OCI-LY1 (cell line): ENCODE measurements around the gene GRIA4.

Source experiments
- H2AFZ ChIP-seq: fragments of 200-600 bp; sonication (generic), shearing (Covaris generic); 2 replicates; pipeline ENCODE4 v1.6.0; 2014; ENCODE audit warnings: antibody characterized with exemption, mild to moderate bottlenecking, low read length
- H3F3A ChIP-seq: fragments of 200-600 bp; sonication (generic), shearing (Covaris generic); 2 replicates; pipeline ENCODE4 v1.6.0; 2014; ENCODE audit warnings: mild to moderate bottlenecking, antibody characterized with exemption, low read length, moderate library complexity; ENCODE audit not compliant: insufficient read depth
- H3K27ac ChIP-seq: fragments of 200-600 bp; sonication (generic); 2 replicates; pipeline ENCODE4 v1.5.1; 2014; ENCODE audit warnings: low read length, mixed run types, mild to moderate bottlenecking, low read depth; ENCODE audit not compliant: poor library complexity, severe bottlenecking
- H3K27me3 ChIP-seq: fragments of 200-600 bp; sonication (generic); 2 replicates; pipeline ENCODE4 v1.6.0; 2014; ENCODE audit warnings: antibody characterized with exemption, mild to moderate bottlenecking, low read length, moderate library complexity; ENCODE audit not compliant: insufficient read depth
- H3K36me3 ChIP-seq: fragments of 200-600 bp; sonication (generic); 2 replicates; pipeline ENCODE4 v1.6.1; 2014; ENCODE audit warnings: mild to moderate bottlenecking, antibody characterized with exemption, low read length, moderate library complexity, mixed read lengths; ENCODE audit not compliant: insufficient read depth
- H3K4me1 ChIP-seq: fragments of 200-600 bp; sonication (generic); 2 replicates; pipeline ENCODE4 v1.5.1; 2014; ENCODE audit warnings: mild to moderate bottlenecking, low read length, moderate library complexity; ENCODE audit not compliant: insufficient read depth, severe bottlenecking
- H3K4me2 ChIP-seq: fragments of 200-600 bp; sonication (generic), shearing (Covaris generic); 2 replicates; pipeline ENCODE4 v1.6.1; 2014; ENCODE audit warnings: low read length
- H3K4me3 ChIP-seq: fragments of 200-600 bp; sonication (generic); 2 replicates; pipeline ENCODE4 v1.5.1; 2014; ENCODE audit warnings: low read length, low read depth, mild to moderate bottlenecking, mixed read lengths; ENCODE audit not compliant: poor library complexity, severe bottlenecking
- H3K79me2 ChIP-seq: fragments of 200-600 bp; shearing (Covaris generic); 2 replicates; pipeline ENCODE4 v1.6.1; 2016; ENCODE audit warnings: mixed run types, low read length, mixed read lengths; ENCODE audit not compliant: insufficient read depth
- H3K9ac ChIP-seq: fragments of 200-600 bp; sonication (generic), shearing (Covaris generic); 2 replicates; pipeline ENCODE4 v1.6.1; 2014; ENCODE audit warnings: mild to moderate bottlenecking, low read length, mixed read lengths
- H3K9me2 ChIP-seq: fragments of 200-600 bp; sonication (generic), shearing (Covaris generic); 2 replicates; pipeline ENCODE4 v1.6.1; 2014; ENCODE audit warnings: low read depth, mild to moderate bottlenecking, low read length, mixed read lengths
- H3K9me3 ChIP-seq: fragments of 200-600 bp; shearing (Covaris generic); 2 replicates; pipeline ENCODE4 v1.6.1; 2014; ENCODE audit warnings: low read length, mixed read lengths
- H4K20me1 ChIP-seq: fragments of 200-600 bp; sonication (generic), shearing (Covaris generic); 2 replicates; pipeline ENCODE4 v1.6.0; 2016; ENCODE audit warnings: mild to moderate bottlenecking, low read length; ENCODE audit not compliant: insufficient read depth
- CTCF ChIP-seq: fragments of 200-600 bp; sonication (generic), shearing (Covaris generic); IDR thresholded peaks from 2 replicates; pipeline ENCODE4 v1.5.1; 2017; ENCODE audit warnings: mild to moderate bottlenecking, antibody characterized with exemption, low read length, moderate library complexity, mixed read lengths
- EZH2 ChIP-seq: fragments of 200-600 bp; sonication (generic), shearing (Covaris generic); IDR thresholded peaks from 2 replicates; pipeline ENCODE4 v1.8.0; 2017; ENCODE audit warnings: borderline replicate concordance, mixed run types, mild to moderate bottlenecking, antibody characterized with exemption, low read length, moderate library complexity, mixed read lengths

GRIA4 gene

GRCh38 chr11:105718641-105719040 lies 108.8 kb downstream of the GRIA4 start:
- no peak overlapping the region for H3K4me2 ChIP-seq
- no peaks in the 10 kb centered on the region for H3F3A ChIP-seq
- H2AFZ ChIP-seq, result no peak overlapping the region
- H3K27me3 ChIP-seq, result no peaks in the 10 kb centered on the region
- no peak overlapping the region for H3K4me3 ChIP-seq
- no peaks in the 10 kb centered on the region for H3K79me2 ChIP-seq
- no peaks in the 10 kb centered on the region for H3K9me2 ChIP-seq
- H3K9ac ChIP-seq, result no peak overlapping the region
- no peak for TF ChIP-seq CTCF
- H3K4me1 ChIP-seq, result no peaks in the 10 kb centered on the region
- no peaks in the 10 kb centered on the region for H3K9me3 ChIP-seq
- no peaks in the 10 kb centered on the region for H4K20me1 ChIP-seq
- H3K27ac ChIP-seq, result no peak overlapping the region
- no peaks in the 10 kb centered on the region for H3K36me3 ChIP-seq

- H3K9me2 ChIP-seq, result no peaks in the 10 kb centered on the region
- H4K20me1 ChIP-seq, result no peaks in the 10 kb centered on the region
- no peak overlapping the region for H3K4me2 ChIP-seq
- H3K36me3 ChIP-seq, result no peaks in the 10 kb centered on the region
- H3K79me2 ChIP-seq, result no peaks in the 10 kb centered on the region
- H3K9me3 ChIP-seq, result no peaks in the 10 kb centered on the region
- no peaks in the 10 kb centered on the region for H3F3A ChIP-seq
- H3K9ac ChIP-seq, result no peak overlapping the region
- H3K4me1 ChIP-seq, result no peaks in the 10 kb centered on the region
- TF ChIP-seq CTCF, result no peak
- TF ChIP-seq EZH2, result no peak
- no peaks in the 10 kb centered on the region for H3K27me3 ChIP-seq
- no peak overlapping the region for H2AFZ ChIP-seq
- no peak overlapping the region for H3K27ac ChIP-seq
- H3K4me3 ChIP-seq, result no peak overlapping the region
Observed at GRCh38 chr11:105719073-105719822, 109.4 kb downstream of the GRIA4 start.

- Histone ChIP-seq H4K20me1 (no peaks in the 10 kb centered on the region), H2AFZ (no peak overlapping the region), H3K4me1 (no peaks in the 10 kb centered on the region), H3K27ac (no peak overlapping the region), H3K4me3 (no peak overlapping the region), H3K9me2 (no peaks in the 10 kb centered on the region), H3K9ac (no peak overlapping the region), H3K27me3 (no peaks in the 10 kb centered on the region), H3F3A (no peaks in the 10 kb centered on the region), H3K4me2 (no peak overlapping the region), H3K9me3 (no peaks in the 10 kb centered on the region), H3K79me2 (no peaks in the 10 kb centered on the region), H3K36me3 (no peaks in the 10 kb centered on the region)
- no peak for TF ChIP-seq EZH2
- TF ChIP-seq CTCF, result no peak
Observed at GRCh38 chr11:105720096-105720495, 110.2 kb downstream of the GRIA4 start.
